ENCODE results near the gene DDX55.
A peak's percentile ranks its signal among the peaks of the same experiment; 100 is the strongest.
"Not testable (repeated sequence)": the region's sequence is repeated elsewhere in the genome, so short reads cannot be mapped to it uniquely, and the experiment has no call there.

DDX55 gene

GRCh38 chr12:123603495-123603894, 1.6 kb downstream of the DDX55 start:
- intact Hi-C loops (cut with DNase I); DNase-seq: not testable (repeated sequence)

DNA sequence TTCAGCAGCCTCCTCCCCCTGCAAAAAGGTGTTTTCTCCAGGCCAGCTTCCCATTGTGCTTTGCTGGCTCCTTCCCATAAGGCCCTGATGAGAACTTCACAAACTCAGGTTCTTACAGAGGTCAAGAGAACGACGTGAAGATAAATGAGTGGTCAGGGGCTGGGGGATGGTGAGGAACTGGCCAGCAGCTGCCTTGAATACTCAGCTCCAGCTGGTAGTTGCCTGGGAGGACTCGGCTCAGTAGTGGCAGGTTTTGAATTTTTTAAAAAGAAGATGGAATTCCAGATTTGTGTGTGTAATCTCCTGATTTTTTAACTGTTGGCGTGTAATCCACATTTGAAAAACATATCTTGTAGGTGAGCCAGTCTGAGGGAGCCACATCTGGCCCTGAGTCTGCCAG, 5.9 kb downstream of the DDX55 start:
- no peak for DNase-seq
- intact Hi-C loops (cut with DNase I): no loop called here

- DNase-seq: no peak
- intact Hi-C loops (cut with DNase I): no loop called here
Measured at GRCh38 chr12:123608182-123608581, 6.3 kb downstream of the DDX55 start.

DNA sequence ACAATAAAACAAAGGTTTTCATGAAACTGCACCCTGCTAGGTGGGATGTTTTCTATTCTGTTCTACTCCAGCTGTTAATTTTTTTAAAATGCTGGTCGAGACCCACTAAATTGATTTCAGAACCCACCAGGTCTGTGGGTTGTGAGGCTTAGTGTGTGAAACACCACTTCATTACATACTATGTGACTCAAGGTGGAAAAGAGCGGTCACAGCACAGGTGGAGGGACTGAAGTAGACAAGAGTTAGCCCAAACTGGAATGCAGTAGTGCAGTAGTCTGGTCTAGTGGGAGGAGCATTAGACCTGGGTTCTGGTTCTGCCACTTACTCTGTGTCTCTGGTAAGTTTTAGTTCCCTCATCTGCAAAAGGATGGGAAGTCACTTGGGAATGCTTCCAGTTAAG, 12.2 kb downstream of the DDX55 start:
- DNase-seq: no peak
- intact Hi-C loops (cut with DNase I): no loop called here

DNA sequence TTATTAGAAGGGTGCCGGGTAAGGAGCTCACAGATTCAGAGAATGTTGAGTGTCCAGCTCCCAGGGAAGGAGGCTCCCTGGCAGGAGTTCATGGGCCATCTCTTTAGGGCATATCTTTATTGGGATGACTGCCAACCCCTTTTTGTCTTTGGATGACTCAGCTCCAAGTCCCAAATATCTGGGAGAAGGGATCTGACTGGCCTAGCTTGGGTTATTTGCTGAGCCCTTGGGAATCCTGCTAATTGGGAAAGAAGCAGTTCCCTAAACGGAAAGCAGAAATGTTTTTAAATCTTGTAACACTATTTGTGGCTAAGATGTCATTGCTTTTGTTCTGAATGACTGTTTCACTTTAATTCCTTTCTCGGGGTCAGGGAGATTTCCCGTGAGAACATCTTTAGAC, 12.6 kb downstream of the DDX55 start:
- DNase-seq: no peak
- intact Hi-C loops (cut with DNase I): no loop called here

DNA sequence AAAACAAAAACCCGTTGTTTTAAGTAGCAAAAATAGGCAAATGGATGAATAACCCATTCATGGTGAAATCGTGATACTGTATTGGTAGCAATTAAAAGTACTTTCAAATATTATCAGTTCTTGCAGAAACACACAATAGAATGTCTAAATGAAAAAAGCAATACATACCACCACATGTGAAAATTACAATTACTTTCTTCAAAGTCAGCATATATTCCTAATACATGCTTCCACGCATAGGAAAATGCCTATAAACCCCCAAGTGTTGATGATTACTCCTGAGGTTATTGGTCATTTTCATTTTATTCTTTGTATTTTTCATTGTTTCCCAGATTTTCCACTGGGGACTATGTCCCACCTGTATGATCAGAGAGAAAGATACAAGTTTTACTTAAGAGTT, 15.2 kb downstream of the DDX55 start:
- intact Hi-C loops (cut with DNase I): no loop called here
- no peak for DNase-seq

DNA sequence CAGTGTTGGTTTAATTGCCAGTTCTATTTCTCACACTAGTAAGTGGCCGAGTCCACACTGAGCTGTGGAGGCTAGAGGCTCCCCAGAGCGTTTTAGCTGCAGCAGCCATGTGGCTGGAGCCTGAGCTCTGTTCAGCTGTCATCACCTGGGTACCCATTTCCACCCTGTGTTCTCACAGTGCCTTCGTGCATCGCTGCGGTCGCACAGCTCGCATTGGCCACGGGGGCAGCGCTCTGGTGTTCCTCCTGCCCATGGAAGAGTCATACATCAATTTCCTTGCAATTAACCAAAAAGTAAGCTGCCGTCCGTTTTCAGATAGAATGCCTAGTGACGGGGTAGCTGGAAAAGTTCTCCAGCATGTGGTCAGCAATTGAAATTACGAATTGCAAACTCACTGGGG, 15.7 kb downstream of the DDX55 start:
- intact Hi-C loops (cut with DNase I): no loop called here
- no peak for DNase-seq

DNA sequence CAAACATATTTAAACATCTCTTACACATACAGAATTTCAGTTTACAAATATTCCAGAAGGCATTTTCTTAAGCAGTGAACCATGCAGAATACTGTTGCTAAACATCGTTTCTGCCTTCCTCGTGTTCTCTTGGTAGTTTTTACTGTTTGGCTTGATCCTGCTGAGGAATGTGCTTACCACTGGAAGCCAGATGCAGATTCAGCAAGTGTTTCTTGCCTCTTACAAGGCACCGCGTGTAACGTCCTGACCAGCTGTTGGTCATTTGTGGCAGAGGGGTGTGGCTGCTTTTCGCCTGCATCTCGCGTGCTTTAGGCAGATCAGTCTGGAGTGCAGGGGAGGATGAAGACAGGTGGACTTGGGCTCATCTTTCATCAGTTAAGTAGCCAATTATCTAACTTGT, 19.2 kb downstream of the DDX55 start:
- intact Hi-C loops (cut with DNase I): no loop called here
- DNase-seq: no peak

DNA sequence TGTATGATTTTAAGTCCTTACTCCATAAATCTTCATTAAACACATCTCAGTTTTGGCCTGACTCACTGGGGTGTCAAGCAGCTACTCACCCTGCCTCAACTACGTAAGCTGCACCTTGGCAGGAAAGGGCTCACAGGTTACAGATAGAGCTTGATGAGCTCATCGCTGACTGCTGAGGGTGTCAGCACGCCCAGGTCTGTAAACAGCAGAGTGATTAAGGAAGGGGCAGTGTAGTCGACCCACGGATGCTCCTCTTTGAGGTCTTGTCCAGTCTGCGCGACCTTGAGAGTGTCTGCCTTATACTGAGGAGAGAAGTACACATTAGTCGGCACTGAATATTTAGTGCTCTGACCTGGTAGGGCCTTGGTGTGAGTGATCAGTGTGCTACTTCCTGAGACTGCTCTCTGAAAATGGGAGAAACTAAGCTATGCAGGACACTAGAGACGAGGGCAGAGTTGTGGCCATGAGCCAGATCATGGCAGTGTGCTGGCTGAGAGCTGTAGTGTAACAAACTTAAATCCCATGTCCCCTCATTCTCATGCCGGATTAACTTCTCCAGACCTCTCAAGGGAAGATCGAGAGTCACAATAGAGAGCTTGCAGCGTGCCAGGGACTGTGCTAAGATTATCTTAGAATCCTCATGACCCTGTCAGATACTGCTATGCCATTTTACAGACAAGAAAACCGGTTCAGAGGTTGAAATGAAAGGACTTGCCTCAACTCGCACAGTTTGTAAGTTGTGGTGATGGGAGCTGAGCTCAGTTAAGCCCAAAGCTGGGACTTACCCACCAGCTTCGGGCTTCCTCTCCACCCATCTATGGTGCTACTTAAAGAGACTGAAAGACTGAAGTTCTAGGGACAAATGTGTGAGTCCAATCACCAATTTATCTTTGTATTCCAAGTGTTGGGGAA, 20.0 kb downstream of the DDX55 start:
- intact Hi-C loops (cut with DNase I): no loop called here
- no peak for DNase-seq

DNA sequence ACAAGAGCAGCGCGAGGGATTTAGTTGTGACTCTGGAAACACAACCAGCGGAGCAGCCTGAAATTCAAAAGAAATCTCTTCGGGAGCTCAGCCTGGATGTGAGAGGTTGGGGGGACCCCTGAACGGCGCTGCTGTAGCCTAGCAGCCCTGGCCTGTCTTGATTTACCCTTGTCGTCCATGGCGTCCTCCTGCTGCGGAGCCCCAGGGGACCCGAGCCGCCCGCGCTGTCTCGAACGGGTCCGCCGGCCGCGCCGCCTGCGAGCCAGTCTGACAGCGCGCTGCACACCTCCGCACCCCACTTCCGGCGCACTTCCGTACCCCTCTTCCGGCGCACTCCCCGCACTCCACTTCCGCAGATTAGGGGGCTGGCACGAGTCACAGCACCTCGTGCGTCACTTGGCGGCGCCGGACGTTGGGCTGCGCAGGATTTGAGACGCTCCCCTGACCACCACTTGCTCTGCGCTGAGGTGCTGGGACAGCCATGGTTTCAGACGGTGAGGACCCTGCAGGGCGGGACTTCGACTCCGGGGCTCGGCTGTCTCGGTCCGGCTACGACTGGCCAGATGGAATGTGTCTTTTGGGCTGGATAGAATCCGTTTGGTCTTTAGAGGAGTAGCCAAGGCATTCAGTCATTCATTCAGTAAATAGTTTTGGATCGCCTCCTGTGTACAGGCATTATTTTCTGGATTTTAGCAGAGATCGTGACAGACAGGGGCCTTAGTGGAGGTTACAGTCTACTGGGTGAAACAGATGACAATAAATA, 31.7 kb downstream of the DDX55 start, which contains the start of the genes EIF2B1 and GTF2H3:
Gene EIF2B1 (minus strand): TSS at position 308 of the 763 bp plus-strand sequence. CDS start 129 bp downstream, at position 179.
Gene GTF2H3 (plus strand): TSS at position 451 of the 763 bp plus-strand sequence. CDS start 31 bp downstream, at position 482.
- DNase-seq: peak; percentile 89 to 99 (median 97)
- intact Hi-C loops (cut with DNase I): loop anchor here (2.0 to 5.0 kb wide), 2 partner anchors 51 to 79 kb away; partner anchors contain the start of genes ATP6V0A2 and TMED2

DNA sequence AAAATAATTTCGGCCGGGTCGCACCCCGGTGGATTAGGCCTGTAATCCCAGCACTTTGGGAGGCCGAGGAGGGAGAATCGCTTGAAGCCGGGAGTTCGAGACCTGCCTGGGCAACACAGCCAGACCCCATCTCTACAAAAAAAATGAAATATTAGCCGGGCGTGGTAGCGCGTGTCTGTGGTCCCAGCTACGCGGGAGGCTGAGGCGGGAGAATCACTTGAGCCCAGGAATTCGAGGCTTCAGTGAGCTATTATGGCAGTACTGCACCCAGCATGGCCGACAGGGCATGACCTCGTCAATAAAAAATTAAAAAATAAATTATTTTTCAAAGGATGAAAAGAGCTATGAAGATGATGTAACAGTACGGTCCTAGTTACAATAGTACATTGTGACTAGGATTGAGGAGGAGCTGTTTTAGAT, 32.3 kb downstream of the DDX55 start:
- intact Hi-C loops (cut with DNase I): loop anchor here (5.0 kb wide), 1 partner anchor 52 kb away; the partner anchor contains the start of gene TMED2
- peak in 3 of 42 donors; percentile 17 to 44 (median 20) for DNase-seq

- no peak for DNase-seq
- intact Hi-C loops (cut with DNase I): no loop called here
Measured at GRCh38 chr12:123643911-123644310, 42.0 kb downstream of the DDX55 start.

GRCh38 chr12:123645380-123645779, 43.5 kb downstream of the DDX55 start:
- intact Hi-C loops (cut with DNase I): no loop called here
- no peak for DNase-seq

- intact Hi-C loops (cut with DNase I): no loop called here
- DNase-seq: no peak
Measured at GRCh38 chr12:123645878-123646277, 44.0 kb downstream of the DDX55 start.

DNA sequence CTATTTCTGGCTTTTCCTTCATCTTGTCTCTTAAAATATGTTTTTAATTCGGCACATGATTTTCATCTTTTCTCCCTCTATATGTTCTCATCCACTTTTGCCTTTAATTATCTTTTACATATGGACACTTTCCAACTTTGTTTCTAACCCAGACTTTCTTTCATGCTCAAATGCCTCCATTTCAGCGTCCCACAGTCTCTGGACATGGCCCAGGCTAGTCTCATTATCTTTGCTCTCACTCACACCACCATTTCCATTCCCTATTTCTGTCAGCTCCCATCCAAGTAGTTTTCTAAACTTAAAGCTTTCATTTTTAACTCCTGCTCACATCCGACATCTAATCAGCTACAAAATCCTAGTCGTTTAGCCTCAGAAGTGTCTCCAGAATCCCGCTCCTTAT, 46.5 kb downstream of the DDX55 start:
- intact Hi-C loops (cut with DNase I): no loop called here
- no peak for DNase-seq

DNA sequence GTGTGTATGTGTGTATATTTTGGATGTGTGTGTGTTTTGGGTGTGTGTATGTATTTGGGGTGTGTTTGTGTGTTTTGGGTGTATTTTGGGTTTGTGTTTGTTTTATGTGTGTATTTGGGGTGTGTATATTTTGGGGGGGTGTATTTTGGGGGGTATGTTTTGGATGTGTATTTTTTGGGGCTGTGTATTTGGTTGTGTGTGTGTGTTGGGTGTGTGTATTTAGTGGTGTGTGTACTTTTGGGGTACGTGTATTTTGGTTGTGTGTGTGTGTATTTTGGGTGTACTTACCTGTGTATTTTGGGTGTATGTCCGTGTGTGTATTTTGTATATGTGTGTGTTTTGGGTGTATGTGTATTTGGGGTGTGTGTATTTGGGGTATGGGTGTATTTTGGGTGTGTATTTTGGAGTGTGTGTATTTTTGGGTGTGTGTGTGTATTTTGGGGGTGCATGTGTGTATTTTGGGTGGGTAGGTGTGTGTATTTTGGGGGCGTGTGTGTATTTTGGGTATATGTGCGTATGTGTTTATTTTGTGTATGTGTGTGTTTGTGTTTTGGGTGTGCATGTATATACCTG, 52.3 kb downstream of the DDX55 start:
- no peak for DNase-seq
- intact Hi-C loops (cut with DNase I): no loop called here

DNA sequence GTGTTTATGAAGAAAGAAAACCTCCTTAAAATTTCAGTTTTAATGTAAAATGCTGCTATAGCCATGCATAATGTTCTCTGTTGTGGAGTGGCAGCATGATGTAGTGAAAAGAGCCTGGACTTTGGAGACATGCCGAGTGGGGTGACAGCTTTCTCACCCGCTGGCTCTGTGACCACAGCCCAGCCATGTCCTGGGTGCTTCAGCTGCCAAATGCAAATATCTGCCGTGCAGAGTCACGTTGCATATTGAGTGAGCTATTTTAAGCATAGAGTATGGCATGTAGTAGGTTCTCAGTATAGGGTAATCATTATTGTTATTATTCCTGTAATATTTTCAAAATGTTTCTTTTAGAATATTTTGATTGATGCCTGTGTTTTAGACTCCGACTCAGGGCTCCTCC, 53.5 kb downstream of the DDX55 start:
- DNase-seq: peak in 4 of 42 donors; percentile 22 to 42 (median 26)

GRCh38 chr12:123656392-123656791, 54.5 kb downstream of the DDX55 start:
- no peak for DNase-seq
- intact Hi-C loops (cut with DNase I): no loop called here

More for the DNA sequence above, 53.5 kb downstream of the DDX55 start:
- intact Hi-C loops (cut with DNase I): no loop called here

- intact Hi-C loops (cut with DNase I): no loop called here
Measured at GRCh38 chr12:123657211-123657610, 55.3 kb downstream of the DDX55 start.

More at GRCh38 chr12:123657211-123657610, 55.3 kb downstream of the DDX55 start:
- no peak for DNase-seq
